Measurements from ENCODE around the gene MAST4.

MAST4 gene

GRCh38 chr5:66880401-66880800, 284.2 kb downstream of the MAST4 start:
- Mint-ChIP-seq H3K9me3 (no peaks in the 10 kb centered on the region), H3K36me3 (no peaks in the 10 kb centered on the region), H3K4me1 (no peaks in the 10 kb centered on the region), H3K27me3 (no peaks in the 10 kb centered on the region), H3K27ac (no peak overlapping the region), H3K4me3 (no peak overlapping the region)
- CTCF ChIA-PET = no interaction called here
- no peak for DNase-seq

GRCh38 chr5:66881480-66882161, 285.4 kb downstream of the MAST4 start:
- CTCF ChIA-PET = no interaction called here
- DNase-seq = no peak
- H3K36me3 Mint-ChIP-seq = no peaks in the 10 kb centered on the region
- no peaks in the 10 kb centered on the region for H3K4me1 Mint-ChIP-seq
- no peak overlapping the region for H3K4me3 Mint-ChIP-seq
- no peaks in the 10 kb centered on the region for H3K27me3 Mint-ChIP-seq
- H3K27ac Mint-ChIP-seq = no peak overlapping the region
- no peaks in the 10 kb centered on the region for H3K9me3 Mint-ChIP-seq

DNA sequence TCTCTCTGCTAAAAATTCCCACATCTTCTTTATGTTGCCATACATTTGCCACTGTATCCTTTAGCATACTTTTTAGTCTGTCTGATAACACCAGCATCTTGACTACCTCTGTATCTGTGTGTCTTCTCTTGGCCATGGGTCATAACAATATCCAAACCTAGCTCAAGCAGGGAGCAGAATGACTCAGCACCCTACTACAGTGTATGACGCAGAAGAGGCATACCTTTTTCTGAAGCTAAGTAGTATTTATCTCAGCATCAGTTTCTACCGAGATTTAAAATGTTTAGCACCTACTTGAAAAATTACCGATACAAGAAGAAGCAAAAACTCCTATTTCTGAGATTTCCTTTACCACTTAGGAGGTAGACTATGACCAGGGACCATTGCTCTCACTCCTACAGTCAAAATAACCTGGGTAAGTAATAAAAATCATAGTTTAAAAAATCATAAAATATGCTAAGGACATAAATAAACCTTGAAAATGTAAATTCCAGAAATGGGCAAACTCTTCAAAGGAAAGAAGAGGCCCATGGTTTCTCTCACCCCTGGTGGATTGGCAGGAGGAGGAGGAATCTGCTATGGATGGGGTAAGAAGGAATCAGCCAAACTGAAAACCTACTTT, 286.5 kb downstream of the MAST4 start:
- no peaks in the 10 kb centered on the region for H3K4me1 Mint-ChIP-seq
- H3K27me3 Mint-ChIP-seq = no peaks in the 10 kb centered on the region
- H3K27ac Mint-ChIP-seq = no peak overlapping the region
- no peaks in the 10 kb centered on the region for H3K36me3 Mint-ChIP-seq
- CTCF ChIA-PET = no interaction called here
- H3K9me3 Mint-ChIP-seq = no peaks in the 10 kb centered on the region
- no peak overlapping the region for H3K4me3 Mint-ChIP-seq
- DNase-seq = no peak

DNA sequence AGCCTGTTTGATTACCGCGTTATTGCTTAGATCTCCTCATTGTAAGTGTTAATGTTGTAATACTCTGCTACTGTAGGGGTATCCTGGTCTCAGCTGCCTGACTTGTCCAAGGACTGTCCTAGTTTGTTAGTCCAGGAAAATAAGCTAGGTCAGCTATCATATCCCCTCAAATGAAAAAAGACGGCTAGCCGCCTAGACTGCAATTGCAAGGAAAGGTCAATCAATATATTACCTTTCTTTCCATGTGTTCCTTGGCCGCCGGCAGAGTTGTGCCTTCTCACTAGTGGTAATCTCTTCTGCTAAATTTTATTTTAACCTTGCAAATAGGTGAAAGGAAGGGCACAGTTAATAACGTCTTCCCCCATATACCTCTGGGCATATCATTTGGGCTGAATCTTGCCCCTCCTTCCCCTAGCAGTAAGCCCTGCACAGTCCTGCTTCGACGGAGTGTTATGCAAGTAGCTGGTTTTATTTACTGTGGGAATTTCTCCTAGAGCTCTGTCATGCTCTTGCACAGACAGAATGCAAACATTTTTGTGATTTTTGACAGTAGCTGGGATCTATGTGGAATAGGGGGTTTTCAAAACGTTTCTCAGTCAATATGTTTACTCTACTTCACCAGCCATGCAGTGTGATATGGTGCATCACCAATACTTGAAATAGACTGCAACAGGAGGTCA, 288.5 kb downstream of the MAST4 start:
- no peak overlapping the region for H3K27ac Mint-ChIP-seq
- no peak overlapping the region for H3K4me3 Mint-ChIP-seq
- DNase-seq = no peak
- H3K27me3 Mint-ChIP-seq = no peaks in the 10 kb centered on the region
- CTCF ChIA-PET = no interaction called here
- no peaks in the 10 kb centered on the region for H3K9me3 Mint-ChIP-seq
- H3K4me1 Mint-ChIP-seq = peaks cover 2% of the 10 kb centered on the region
- no peaks in the 10 kb centered on the region for H3K36me3 Mint-ChIP-seq

DNA sequence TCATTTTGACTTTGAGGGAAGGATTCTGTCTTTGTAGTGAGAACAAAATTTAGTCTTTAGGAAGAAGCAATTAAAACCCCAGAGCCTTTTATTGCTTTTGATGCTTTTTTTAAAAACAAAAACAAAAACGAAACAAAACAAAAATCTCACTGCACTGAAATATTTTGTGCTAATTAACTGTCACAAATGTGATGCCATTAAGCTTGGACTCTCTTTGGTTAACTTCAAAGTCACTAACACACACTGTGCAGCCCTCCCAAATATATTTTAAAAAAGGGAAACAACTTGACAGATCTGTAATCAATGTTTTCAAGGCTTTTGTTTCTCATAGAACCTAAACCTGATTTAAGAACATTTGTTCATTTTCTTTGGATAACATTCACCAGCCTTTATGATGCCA, 290.7 kb downstream of the MAST4 start:
- no peaks in the 10 kb centered on the region for H3K27me3 Mint-ChIP-seq
- no peak overlapping the region for H3K4me3 Mint-ChIP-seq
- no peak overlapping the region for H3K27ac Mint-ChIP-seq
- no peaks in the 10 kb centered on the region for H3K36me3 Mint-ChIP-seq
- peaks cover 2% of the 10 kb centered on the region for H3K4me1 Mint-ChIP-seq
- CTCF ChIA-PET = no interaction called here
- DNase-seq = no peak
- no peaks in the 10 kb centered on the region for H3K9me3 Mint-ChIP-seq

- DNase-seq = no peak
- H3K4me3 Mint-ChIP-seq = no peak overlapping the region
- peaks cover 2% of the 10 kb centered on the region for H3K4me1 Mint-ChIP-seq
- no peaks in the 10 kb centered on the region for H3K27me3 Mint-ChIP-seq
- H3K36me3 Mint-ChIP-seq = no peaks in the 10 kb centered on the region
- H3K27ac Mint-ChIP-seq = no peak overlapping the region
- CTCF ChIA-PET = no interaction called here
- H3K9me3 Mint-ChIP-seq = no peaks in the 10 kb centered on the region
Observed at GRCh38 chr5:66888613-66889012, 292.4 kb downstream of the MAST4 start.

GRCh38 chr5:66889056-66889455, 292.9 kb downstream of the MAST4 start:
- H3K27me3 Mint-ChIP-seq = no peaks in the 10 kb centered on the region
- no peaks in the 10 kb centered on the region for H3K36me3 Mint-ChIP-seq
- DNase-seq = no peak
- CTCF ChIA-PET = no interaction called here
- H3K27ac Mint-ChIP-seq = no peak overlapping the region
- no peak overlapping the region for H3K4me3 Mint-ChIP-seq
- H3K9me3 Mint-ChIP-seq = no peaks in the 10 kb centered on the region
- H3K4me1 Mint-ChIP-seq = peaks cover 2% of the 10 kb centered on the region

DNA sequence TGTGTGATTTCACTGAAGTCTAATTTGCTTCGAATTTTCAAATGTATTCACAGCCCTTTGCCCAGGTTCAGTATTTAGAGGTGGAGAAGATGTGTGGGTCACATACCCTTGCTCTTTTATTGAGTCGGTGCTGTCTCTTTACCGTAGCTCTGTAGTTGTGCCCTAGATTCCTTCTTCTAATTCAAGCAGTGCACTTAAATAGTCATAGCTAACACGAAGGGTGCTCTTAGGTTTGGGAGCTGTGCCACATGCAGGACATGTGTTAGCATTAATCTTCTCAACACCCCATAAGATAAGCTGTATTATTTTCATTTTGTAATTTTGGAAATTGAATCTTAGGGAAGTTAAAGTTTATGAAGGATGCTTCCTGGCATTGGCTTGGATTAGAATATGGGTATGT, 293.3 kb downstream of the MAST4 start:
- H3K36me3 Mint-ChIP-seq = no peaks in the 10 kb centered on the region
- peaks cover 2% of the 10 kb centered on the region for H3K4me1 Mint-ChIP-seq
- no peak overlapping the region for H3K27ac Mint-ChIP-seq
- H3K9me3 Mint-ChIP-seq = no peaks in the 10 kb centered on the region
- no peaks in the 10 kb centered on the region for H3K27me3 Mint-ChIP-seq
- CTCF ChIA-PET = no interaction called here
- DNase-seq = no peak
- H3K4me3 Mint-ChIP-seq = no peak overlapping the region

- H3K27ac Mint-ChIP-seq = no peak overlapping the region
- DNase-seq = no peak
- CTCF ChIA-PET = no interaction called here
Observed at GRCh38 chr5:66891184-66891925, 295.2 kb downstream of the MAST4 start.

DNA sequence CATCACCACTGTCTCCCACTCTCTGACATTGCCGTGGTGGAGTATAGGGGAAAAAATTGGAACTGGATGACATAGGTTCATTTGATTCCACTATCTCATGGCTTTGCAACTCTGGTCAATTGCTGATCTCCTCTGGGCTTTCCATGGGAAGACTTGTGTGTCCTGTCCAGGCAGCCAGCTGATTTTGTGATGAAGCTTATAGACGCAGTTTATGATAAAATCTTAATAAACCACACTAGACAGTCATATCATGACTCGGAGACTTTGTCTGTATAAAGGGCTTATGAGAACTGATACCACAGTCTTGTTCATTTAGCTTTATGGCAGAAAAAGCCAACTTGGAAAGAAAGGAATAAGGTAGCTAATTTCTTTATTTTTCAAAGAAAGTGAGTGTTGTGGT, 296.5 kb downstream of the MAST4 start:
- H3K4me1 Mint-ChIP-seq = peaks cover 2% of the 10 kb centered on the region
- no peak for DNase-seq
- no peak overlapping the region for H3K4me3 Mint-ChIP-seq
- no peaks in the 10 kb centered on the region for H3K36me3 Mint-ChIP-seq
- peaks cover 12% of the 10 kb centered on the region for H3K27me3 Mint-ChIP-seq
- H3K9me3 Mint-ChIP-seq = no peaks in the 10 kb centered on the region
- no peak overlapping the region for H3K27ac Mint-ChIP-seq
- CTCF ChIA-PET = no interaction called here

More at GRCh38 chr5:66891184-66891925, 295.2 kb downstream of the MAST4 start:
- peaks cover 2% of the 10 kb centered on the region for H3K4me1 Mint-ChIP-seq
- no peaks in the 10 kb centered on the region for H3K9me3 Mint-ChIP-seq
- H3K4me3 Mint-ChIP-seq = no peak overlapping the region
- H3K27me3 Mint-ChIP-seq = peaks cover 5% of the 10 kb centered on the region
- no peaks in the 10 kb centered on the region for H3K36me3 Mint-ChIP-seq

DNA sequence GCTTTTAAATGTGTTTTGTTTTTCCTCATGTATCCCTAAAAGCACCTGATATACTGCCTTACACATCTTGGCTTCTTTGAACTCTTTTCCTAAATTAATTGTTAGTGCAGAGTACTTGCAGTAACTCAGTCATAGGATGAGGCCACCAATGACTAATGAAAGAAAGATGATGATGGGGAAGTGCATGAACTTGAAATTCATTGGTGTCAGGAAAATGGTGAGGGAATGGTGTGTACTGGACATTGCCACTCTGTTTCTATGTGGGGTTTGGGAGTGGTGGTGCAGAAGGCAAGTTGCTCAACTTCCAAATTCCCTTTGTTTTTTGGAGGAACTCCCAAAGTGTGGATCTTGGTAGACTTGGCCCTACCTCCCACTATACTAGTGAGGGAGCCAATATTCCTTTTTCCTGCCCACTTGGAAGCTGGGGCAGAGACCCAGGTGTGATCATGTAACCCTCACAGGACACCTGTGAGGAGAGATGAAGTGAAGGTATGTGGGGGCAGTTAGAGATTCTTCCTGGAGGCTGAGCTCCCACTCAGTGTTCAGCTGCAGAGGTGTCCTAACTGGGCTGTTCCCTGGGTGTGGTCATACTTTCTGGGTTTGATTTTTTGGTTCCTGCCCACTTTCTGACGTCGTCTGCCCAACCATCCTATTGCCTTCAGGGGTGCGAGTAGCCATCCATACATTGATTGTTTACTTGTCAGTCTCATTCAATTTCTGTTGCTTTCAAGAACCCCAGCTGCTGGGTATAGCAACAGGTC, 298.5 kb downstream of the MAST4 start:
- no peaks in the 10 kb centered on the region for H3K36me3 Mint-ChIP-seq
- CTCF ChIA-PET = interaction anchor here (0.6 kb wide), 1 partner anchor 37 kb away, joined by 3 read pairs; no protein-coding TSS in a partner anchor
- peaks cover 12% of the 10 kb centered on the region for H3K27me3 Mint-ChIP-seq
- DNase-seq = no peak
- no peak overlapping the region for H3K4me3 Mint-ChIP-seq
- no peak overlapping the region for H3K27ac Mint-ChIP-seq
- H3K9me3 Mint-ChIP-seq = no peaks in the 10 kb centered on the region
- H3K4me1 Mint-ChIP-seq = no peaks in the 10 kb centered on the region

DNA sequence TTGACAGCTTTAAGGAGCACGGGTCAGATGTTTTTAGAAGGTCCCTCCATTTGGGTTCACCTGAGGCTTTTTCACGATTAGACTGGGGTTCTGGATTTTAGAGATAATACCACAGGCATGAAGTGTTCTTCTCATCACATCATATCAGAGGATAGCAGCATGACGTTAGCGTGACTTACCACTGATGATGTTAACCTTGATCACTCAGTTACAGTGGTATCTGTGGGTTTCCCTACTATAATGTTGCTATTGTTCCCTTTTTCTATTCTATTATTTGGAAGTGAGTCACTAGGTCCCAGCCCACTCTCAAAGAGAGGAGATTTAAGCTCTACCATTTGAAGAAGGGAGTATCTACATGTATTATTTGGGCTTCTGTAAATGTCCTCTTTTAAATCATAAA, 300.0 kb downstream of the MAST4 start:
- no peaks in the 10 kb centered on the region for H3K9me3 Mint-ChIP-seq
- no peak overlapping the region for H3K27ac Mint-ChIP-seq
- H3K27me3 Mint-ChIP-seq = peaks cover 12% of the 10 kb centered on the region
- no peak overlapping the region for H3K4me3 Mint-ChIP-seq
- CTCF ChIA-PET = no interaction called here
- no peaks in the 10 kb centered on the region for H3K36me3 Mint-ChIP-seq
- DNase-seq = no peak
- no peaks in the 10 kb centered on the region for H3K4me1 Mint-ChIP-seq

GRCh38 chr5:66897356-66897755, 301.2 kb downstream of the MAST4 start:
- H3K4me1 Mint-ChIP-seq = no peaks in the 10 kb centered on the region
- no peaks in the 10 kb centered on the region for H3K9me3 Mint-ChIP-seq
- H3K27ac Mint-ChIP-seq = no peak overlapping the region
- CTCF ChIA-PET = no interaction called here
- peaks cover 12% of the 10 kb centered on the region for H3K27me3 Mint-ChIP-seq
- DNase-seq = no peak
- no peaks in the 10 kb centered on the region for H3K36me3 Mint-ChIP-seq
- no peak overlapping the region for H3K4me3 Mint-ChIP-seq

Measured in activated naive CD4-positive, alpha-beta T cell treated with anti-CD3 and anti-CD28 coated beads, Interleukin-2, amount 10 ng/mL, durations not matched to agents 7 days and 5 days (primary cell).